A549 (cell line): Measurements from ENCODE around the gene AUTS2. TPM values are rescaled to one million over a fixed set of nuclear protein-coding genes. Genes with fewer than 3 reads are reported as not detected.

Experiments
- ATAC-seq, 2 experiments: fragments of 200-7000 bp in 1 of 2; fragments of >200 bp in 1 of 2; cut with Nextera tagmentation in 1 of 2; cut with Tn5 transposase in 1 of 2; 3 replicates each; pipeline versions ENCODE4 v1.8.0 to v1.9.1; 2018 to 2020; ENCODE audit warnings: mild to moderate bottlenecking in 1 of 2, moderate library complexity in 1 of 2
- CTCF ChIA-PET: fragments of 300-600 bp; sonication (Branson Sonifier 250); formaldehyde crosslinking; extraction: SDS; loops from one replicate; lab custom pipeline; 2021; ENCODE audit warnings: antibody characterized with exemption, inconsistent platforms; lab: Yijun Ruan, JAX
- POLR2A ChIA-PET: fragments of 350-600 bp; formaldehyde crosslinking; extraction: SDS; loops from one replicate; lab custom pipeline; 2021; ENCODE audit warnings: antibody characterized with exemption, inconsistent platforms; lab: Yijun Ruan, JAX
- DNase-seq, 2 experiments: peaks; one replicate each; pipeline versions ENCODE4 v3.0.0 to v3.0.0-alpha.2; 2011 to 2016; ENCODE audit warnings: low read depth in 1 of 2, low spot score in 1 of 2
- FAIRE-seq: peaks from 2 replicates; lab custom pipeline; 2011; peaks lifted over from hg19 to GRCh38; lab: Jason Lieb, UNC
- H3K27ac ChIP-seq, 2 experiments: fragments of >200 bp; sonication (Bioruptor Twin); formaldehyde crosslinking; 3 replicates each; pipeline ENCODE4 v1.5.1; 2016 to 2017
- H3K4me1 ChIP-seq: fragments of >200 bp; sonication (Bioruptor Twin); formaldehyde crosslinking; 3 replicates; pipeline ENCODE4 v1.6.1; 2016
- H3K4me2 ChIP-seq: fragments of >200 bp; sonication (Bioruptor Twin); formaldehyde crosslinking; 3 replicates; pipeline ENCODE4 v1.6.1; 2016
- H3K4me3 ChIP-seq: fragments of >200 bp; sonication (Bioruptor Twin); formaldehyde crosslinking; 3 replicates; pipeline ENCODE4 v1.5.1; 2016
- H3K9me3 ChIP-seq: fragments of >200 bp; sonication (Bioruptor Twin); formaldehyde crosslinking; 3 replicates; pipeline ENCODE4 v1.6.1; 2016
- BHLHE40 ChIP-seq: IDR thresholded peaks from 2 replicates; pipeline ENCODE4 v1.6.1; 2012; ENCODE audit warnings: low read depth, low read length, inconsistent platforms
- CBX2 ChIP-seq: fragments of 200-600 bp; sonication (generic); IDR thresholded peaks from 2 replicates; pipeline ENCODE4 v1.6.1; 2016; ENCODE audit warnings: low read depth, mild to moderate bottlenecking, borderline replicate concordance
- CBX8 ChIP-seq: fragments of 200-600 bp; sonication (generic); IDR thresholded peaks from 2 replicates; pipeline ENCODE4 v1.6.1; 2016
- CHD2 ChIP-seq: fragments of 150-350 bp; IDR thresholded peaks from 2 replicates; pipeline ENCODE4 v1.6.1; 2014; ENCODE audit warnings: low read length; ENCODE audit not compliant: partially characterized antibody
- EHF ChIP-seq: fragments of 250-450 bp; sonication (Bioruptor Pico); IDR thresholded peaks from 2 replicates; pipeline ENCODE4 v1.5.0; 2020; ENCODE audit warnings: mild to moderate bottlenecking
- ESRRA ChIP-seq: fragments of 150-350 bp; IDR thresholded peaks from 2 replicates; pipeline ENCODE4 v1.6.1; 2014; ENCODE audit warnings: mild to moderate bottlenecking, low read length, borderline replicate concordance
- FOSB ChIP-seq: fragments of 250-450 bp; sonication (Bioruptor Pico); IDR thresholded peaks from 2 replicates; pipeline ENCODE4 v1.5.0; 2020; ENCODE audit warnings: mild to moderate bottlenecking, moderate library complexity
- FOSL2 ChIP-seq, 2 experiments: fragments of 450-650 bp in 1 of 2; fragments of >200 bp in 1 of 2; sonication (Bioruptor Twin) in 1 of 2; formaldehyde crosslinking; IDR thresholded peaks; 2 replicates each; pipeline versions ENCODE4 v1.5.0 to v1.6.1; 2016 to 2020; ENCODE audit warnings: mild to moderate bottlenecking in 1 of 2, moderate library complexity in 1 of 2
- GATA3 ChIP-seq: IDR thresholded peaks from 2 replicates; pipeline ENCODE4 v1.6.1; 2012; ENCODE audit warnings: borderline replicate concordance
- HDAC2 ChIP-seq: fragments of 200-600 bp; sonication (generic); IDR thresholded peaks from 2 replicates; pipeline ENCODE4 v1.6.1; 2016
- HEYL ChIP-seq: fragments of 250-450 bp; sonication (Bioruptor Pico); IDR thresholded peaks from 2 replicates; pipeline ENCODE4 v1.8.0; 2021; ENCODE audit warnings: mild to moderate bottlenecking, moderate library complexity
- HOXA7 ChIP-seq: fragments of 250-450 bp; sonication (Bioruptor Pico); IDR thresholded peaks from 2 replicates; pipeline ENCODE4 v1.5.0; 2020; ENCODE audit warnings: mild to moderate bottlenecking, moderate library complexity
- HOXB13 ChIP-seq: fragments of 250-450 bp; sonication (Bioruptor Pico); IDR thresholded peaks from 2 replicates; pipeline ENCODE4 v1.5.0; 2020; ENCODE audit warnings: low read depth, mild to moderate bottlenecking, moderate library complexity
- HOXB5 ChIP-seq: fragments of 250-450 bp; sonication (Bioruptor Pico); IDR thresholded peaks from 2 replicates; pipeline ENCODE4 v1.5.0; 2020; ENCODE audit warnings: mild to moderate bottlenecking, moderate library complexity
- JUN ChIP-seq, 2 experiments: fragments of >200 bp; sonication (Bioruptor Twin); formaldehyde crosslinking; IDR thresholded peaks; 2 replicates in 1 of 2; 3 replicates in 1 of 2; pipeline ENCODE4 v1.6.1; 2016 to 2017
- KDM1A ChIP-seq: fragments of 200-600 bp; sonication (generic); IDR thresholded peaks from 2 replicates; pipeline ENCODE4 v1.6.1; 2016; ENCODE audit warnings: low read depth, mild to moderate bottlenecking
- MAZ ChIP-seq: fragments of 150-350 bp; IDR thresholded peaks from 2 replicates; pipeline ENCODE4 v1.6.1; 2014; ENCODE audit warnings: antibody characterized with exemption, low read depth, low read length, borderline replicate concordance
- NR3C1 ChIP-seq: fragments of >200 bp; sonication (Bioruptor Twin); formaldehyde crosslinking; IDR thresholded peaks from 3 replicates; pipeline ENCODE4 v1.6.1; 2017
- POLR2A ChIP-seq: IDR thresholded peaks from 2 replicates; pipeline ENCODE4 v1.6.1; 2012; ENCODE audit warnings: mild to moderate bottlenecking, low read length
- RARB ChIP-seq: fragments of 250-450 bp; sonication (Bioruptor Pico); IDR thresholded peaks from 2 replicates; pipeline ENCODE4 v1.8.0; 2021; ENCODE audit warnings: mild to moderate bottlenecking, moderate library complexity
- SMC3 ChIP-seq: fragments of >200 bp; sonication (Bioruptor Twin); formaldehyde crosslinking; IDR thresholded peaks from 3 replicates; pipeline ENCODE4 v1.6.1; 2018; ENCODE audit warnings: inconsistent platforms
- SREBF2 ChIP-seq: fragments of 450-650 bp; IDR thresholded peaks from 2 replicates; pipeline ENCODE4 v1.6.1; 2014; ENCODE audit warnings: mild to moderate bottlenecking, moderate library complexity
- TFCP2L1 ChIP-seq: fragments of 250-450 bp; sonication (Bioruptor Pico); IDR thresholded peaks from 2 replicates; pipeline ENCODE4 v1.5.0; 2021; ENCODE audit warnings: mild to moderate bottlenecking
- TP53 ChIP-seq: fragments of 250-450 bp; sonication (Bioruptor Pico); IDR thresholded peaks from 2 replicates; pipeline ENCODE4 v1.5.0; 2021; ENCODE audit warnings: mild to moderate bottlenecking, moderate library complexity
- ZFP36 ChIP-seq: fragments of 450-650 bp; IDR thresholded peaks from 2 replicates; pipeline ENCODE4 v1.6.1; 2014; ENCODE audit warnings: borderline replicate concordance; ENCODE audit not compliant: partially characterized antibody
- ZNF302 ChIP-seq: fragments of 250-450 bp; sonication (Bioruptor Pico); IDR thresholded peaks from 2 replicates; pipeline ENCODE4 v1.9.0; 2021; ENCODE audit warnings: inconsistent platforms, mild to moderate bottlenecking, moderate library complexity
- ZSCAN20 ChIP-seq: fragments of 250-450 bp; sonication (Bioruptor Pico); IDR thresholded peaks from 2 replicates; pipeline ENCODE4 v1.8.0; 2022; ENCODE audit warnings: mild to moderate bottlenecking, moderate library complexity
- WGBS: methylation state at CpG from one replicate; pipeline ENCODE4 v1.1.6; 2017; ENCODE audit errors: missing lambda C conversion rate; 5-methylcytosine and 5-hydroxymethylcytosine counted together
- polyA plus RNA-seq, 4 experiments: library from polyadenylated mRNA; depleted of rRNA in 3 of 4; stranded (reverse); fragments of >200 nt; fragmentation: RNase III in 1 of 4; extraction: RNeasy Plus Mini Kit Qiagen cat#74134 plus additional on column Dnase treatment in 1 of 4; gene quantifications; 2 replicates in 3 of 4; 3 replicates in 1 of 4; pipeline ENCODE4 v1.2.3, GENCODE V29; 2011 to 2017
- TF ChIP-seq, protein P1 (sequence below): fragments of 250-450 bp; sonication (Bioruptor Pico); IDR thresholded peaks from 2 replicates; pipeline ENCODE4 v1.5.0; 2020; ENCODE audit warnings: low read depth, mild to moderate bottlenecking, moderate library complexity
- TF ChIP-seq, protein P2 (sequence below): IDR thresholded peaks from 2 replicates; pipeline ENCODE4 v1.6.1; 2012
- TF ChIP-seq, protein P3 (sequence below): fragments of >200 bp; sonication (Bioruptor Twin); formaldehyde crosslinking; IDR thresholded peaks from 3 replicates; pipeline ENCODE4 v1.5.1; 2016
- TF ChIP-seq, protein P4 (sequence below): fragments of 150-350 bp; IDR thresholded peaks from 2 replicates; pipeline ENCODE4 v1.6.1; 2014; ENCODE audit warnings: low read depth, mild to moderate bottlenecking, low read length
- TF ChIP-seq, protein P5 (sequence below): fragments of >200 bp; sonication (Bioruptor Twin); formaldehyde crosslinking; IDR thresholded peaks from 2 replicates; pipeline ENCODE4 v1.6.1; 2016

The AUTS2 gene
- polyA plus RNA-seq, 2 of the 4 experiments (the other 2 are of a cell fraction): 1.6 to 3.6 TPM

DNA sequence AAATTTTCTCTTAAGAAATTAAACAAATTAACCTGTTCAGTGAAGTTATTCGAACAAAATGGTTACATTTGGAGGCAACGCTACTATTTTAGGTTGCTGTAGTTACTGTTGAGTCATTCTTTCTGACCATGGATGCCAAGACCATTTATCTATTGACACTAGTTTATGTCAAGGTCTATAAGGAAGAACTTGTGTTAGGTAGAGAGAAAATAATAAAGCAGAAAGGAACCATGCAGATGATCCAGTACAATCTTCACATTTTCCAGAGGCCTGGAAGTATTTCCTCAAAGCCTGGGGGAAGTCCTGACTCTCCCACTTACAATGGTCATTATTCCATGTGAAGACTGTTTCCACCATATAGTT, 925.7 kb downstream of the AUTS2 start:
- H3K9me3 ChIP-seq: no peaks in the 10 kb centered on the region; the same call in 2 of the 3 replicates
- H3K27ac ChIP-seq: no peak overlapping the region
- no peak overlapping the region for H3K4me3 ChIP-seq
- FAIRE-seq (no peak), DNase-seq (no peak), ATAC-seq (no peak)
- ChIA-PET CTCF (interaction anchor here (0.5 to 0.8 kb wide), 2 partner anchors 141 to 184 kb away, joined by 3 to 4 read pairs; no protein-coding TSS in a partner anchor), POLR2A (no interaction called here)
- peaks cover 18% of the 10 kb centered on the region for H3K4me1 ChIP-seq
- WGBS: 47% methylated on average over 2 of the region's 2 CpGs
- no peak overlapping the region for H3K4me2 ChIP-seq
- TF ChIP-seq CBX8 (no peak), ZNF302 (CRISPR knock-in tag) (no peak), SMC3 (no peak), ZFP36 (no peak), POLR2A (no peak), JUN (IDR thresholded peaks at IDR 0.05) (no peak)

DNA sequence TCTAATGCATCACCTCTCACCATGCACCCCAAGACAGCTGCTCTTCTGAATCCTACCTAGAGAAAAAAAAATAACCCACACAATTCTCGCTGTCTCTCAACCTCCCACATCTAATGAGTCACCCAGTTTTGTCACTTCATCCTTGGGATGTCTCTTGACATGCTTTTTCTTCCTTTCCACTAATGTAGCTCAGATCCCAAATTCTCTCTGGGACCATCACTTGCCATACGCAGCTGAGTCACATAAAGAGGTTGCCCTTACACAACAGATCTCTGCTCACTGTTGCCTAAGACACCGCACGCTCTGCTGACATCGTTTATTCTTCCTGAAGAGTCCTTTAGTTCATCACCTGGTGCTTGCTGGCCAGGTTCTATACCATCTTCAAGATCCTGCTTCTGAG, 927.7 kb downstream of the AUTS2 start:
- CTCF ChIA-PET: no interaction called here

DNA sequence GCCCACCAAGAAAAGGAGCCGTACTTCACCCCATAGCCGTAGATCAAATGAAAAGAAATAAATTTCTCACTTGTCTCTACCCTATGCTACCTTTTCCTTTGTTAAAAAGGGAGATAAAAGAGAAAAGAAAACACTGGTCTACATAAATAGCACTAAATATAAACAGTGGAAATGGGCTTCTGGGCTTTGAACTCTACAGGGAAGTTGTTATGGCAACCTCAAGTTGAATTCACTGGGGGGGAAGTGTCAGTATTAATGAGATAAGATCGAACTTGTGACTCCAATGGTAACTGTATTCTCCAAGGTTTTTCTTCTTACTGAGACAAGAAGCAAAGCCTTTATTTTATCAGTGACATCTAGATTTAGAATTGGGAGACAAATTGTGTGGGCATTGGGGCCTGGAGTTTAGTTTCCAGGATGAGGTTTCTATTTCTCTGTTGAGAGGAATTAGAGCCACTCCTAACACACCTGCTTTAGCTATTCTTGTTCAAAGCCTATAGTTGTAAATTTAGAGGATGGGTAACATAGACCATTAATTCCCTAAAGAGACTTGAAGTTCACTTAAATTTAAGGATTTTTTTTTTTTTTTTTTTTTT, 929.3 kb downstream of the AUTS2 start:
- FAIRE-seq (no peak), ATAC-seq (no peak), DNase-seq (no peak)
- Histone ChIP-seq H3K27ac (no peak overlapping the region), H3K9me3 (no peaks in the 10 kb centered on the region; the same call in 2 of the 3 replicates), H3K4me2 (no peak overlapping the region), H3K4me1 (no peaks in the 10 kb centered on the region), H3K4me3 (no peak overlapping the region)
- POLR2A ChIA-PET: no interaction called here
- CTCF ChIA-PET: interaction anchor here (0.6 kb wide), 2 partner anchors 38 to 1014 kb away, joined by 3 read pairs; no protein-coding TSS in a partner anchor
- TF ChIP-seq TP53: no peak
- TF ChIP-seq, protein P1, sequence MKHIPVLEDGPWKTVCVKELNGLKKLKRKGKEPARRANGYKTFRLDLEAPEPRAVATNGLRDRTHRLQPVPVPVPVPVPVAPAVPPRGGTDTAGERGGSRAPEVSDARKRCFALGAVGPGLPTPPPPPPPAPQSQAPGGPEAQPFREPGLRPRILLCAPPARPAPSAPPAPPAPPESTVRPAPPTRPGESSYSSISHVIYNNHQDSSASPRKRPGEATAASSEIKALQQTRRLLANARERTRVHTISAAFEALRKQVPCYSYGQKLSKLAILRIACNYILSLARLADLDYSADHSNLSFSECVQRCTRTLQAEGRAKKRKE (CRISPR knock-in tag): no peak
- TF ChIP-seq, protein P2, sequence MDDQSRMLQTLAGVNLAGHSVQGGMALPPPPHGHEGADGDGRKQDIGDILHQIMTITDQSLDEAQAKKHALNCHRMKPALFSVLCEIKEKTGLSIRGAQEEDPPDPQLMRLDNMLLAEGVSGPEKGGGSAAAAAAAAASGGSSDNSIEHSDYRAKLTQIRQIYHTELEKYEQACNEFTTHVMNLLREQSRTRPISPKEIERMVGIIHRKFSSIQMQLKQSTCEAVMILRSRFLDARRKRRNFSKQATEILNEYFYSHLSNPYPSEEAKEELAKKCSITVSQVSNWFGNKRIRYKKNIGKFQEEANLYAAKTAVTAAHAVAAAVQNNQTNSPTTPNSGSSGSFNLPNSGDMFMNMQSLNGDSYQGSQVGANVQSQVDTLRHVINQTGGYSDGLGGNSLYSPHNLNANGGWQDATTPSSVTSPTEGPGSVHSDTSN: no peak
- TF ChIP-seq HEYL (CRISPR knock-in tag): no peak
- TF ChIP-seq CBX8: no peak
- TF ChIP-seq FOSL2 (IDR thresholded peaks at IDR 0.05): no peak
- TF ChIP-seq FOSL2 (CRISPR knock-in tag; IDR thresholded peaks at IDR 0.05): no peak
- no peak for TF ChIP-seq NR3C1
- TF ChIP-seq HDAC2: no peak
- TF ChIP-seq, protein P3, sequence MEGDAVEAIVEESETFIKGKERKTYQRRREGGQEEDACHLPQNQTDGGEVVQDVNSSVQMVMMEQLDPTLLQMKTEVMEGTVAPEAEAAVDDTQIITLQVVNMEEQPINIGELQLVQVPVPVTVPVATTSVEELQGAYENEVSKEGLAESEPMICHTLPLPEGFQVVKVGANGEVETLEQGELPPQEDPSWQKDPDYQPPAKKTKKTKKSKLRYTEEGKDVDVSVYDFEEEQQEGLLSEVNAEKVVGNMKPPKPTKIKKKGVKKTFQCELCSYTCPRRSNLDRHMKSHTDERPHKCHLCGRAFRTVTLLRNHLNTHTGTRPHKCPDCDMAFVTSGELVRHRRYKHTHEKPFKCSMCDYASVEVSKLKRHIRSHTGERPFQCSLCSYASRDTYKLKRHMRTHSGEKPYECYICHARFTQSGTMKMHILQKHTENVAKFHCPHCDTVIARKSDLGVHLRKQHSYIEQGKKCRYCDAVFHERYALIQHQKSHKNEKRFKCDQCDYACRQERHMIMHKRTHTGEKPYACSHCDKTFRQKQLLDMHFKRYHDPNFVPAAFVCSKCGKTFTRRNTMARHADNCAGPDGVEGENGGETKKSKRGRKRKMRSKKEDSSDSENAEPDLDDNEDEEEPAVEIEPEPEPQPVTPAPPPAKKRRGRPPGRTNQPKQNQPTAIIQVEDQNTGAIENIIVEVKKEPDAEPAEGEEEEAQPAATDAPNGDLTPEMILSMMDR: no peak
- no peak for TF ChIP-seq EHF (CRISPR knock-in tag)
- no peak for TF ChIP-seq GATA3
- no peak for TF ChIP-seq KDM1A
- TF ChIP-seq FOSB (CRISPR knock-in tag): no peak
- no peak for TF ChIP-seq BHLHE40
- 47% methylated on average over 3 of the region's 3 CpGs for WGBS

More for the DNA sequence above, 927.7 kb downstream of the AUTS2 start:
- H3K27ac ChIP-seq: no peak overlapping the region
- no peak overlapping the region for H3K4me2 ChIP-seq
- H3K4me3 ChIP-seq: no peak overlapping the region
- no peak for TF ChIP-seq CBX8
- TF ChIP-seq ZSCAN20 (CRISPR knock-in tag): no peak
- no peak for TF ChIP-seq ZFP36
- TF ChIP-seq, protein P4, sequence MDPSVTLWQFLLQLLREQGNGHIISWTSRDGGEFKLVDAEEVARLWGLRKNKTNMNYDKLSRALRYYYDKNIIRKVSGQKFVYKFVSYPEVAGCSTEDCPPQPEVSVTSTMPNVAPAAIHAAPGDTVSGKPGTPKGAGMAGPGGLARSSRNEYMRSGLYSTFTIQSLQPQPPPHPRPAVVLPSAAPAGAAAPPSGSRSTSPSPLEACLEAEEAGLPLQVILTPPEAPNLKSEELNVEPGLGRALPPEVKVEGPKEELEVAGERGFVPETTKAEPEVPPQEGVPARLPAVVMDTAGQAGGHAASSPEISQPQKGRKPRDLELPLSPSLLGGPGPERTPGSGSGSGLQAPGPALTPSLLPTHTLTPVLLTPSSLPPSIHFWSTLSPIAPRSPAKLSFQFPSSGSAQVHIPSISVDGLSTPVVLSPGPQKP: no peak
- TF ChIP-seq HOXA7: no peak
- TF ChIP-seq, protein P2: no peak
- no peak for TF ChIP-seq SREBF2
- no peak for TF ChIP-seq ESRRA
- TF ChIP-seq, protein P5, sequence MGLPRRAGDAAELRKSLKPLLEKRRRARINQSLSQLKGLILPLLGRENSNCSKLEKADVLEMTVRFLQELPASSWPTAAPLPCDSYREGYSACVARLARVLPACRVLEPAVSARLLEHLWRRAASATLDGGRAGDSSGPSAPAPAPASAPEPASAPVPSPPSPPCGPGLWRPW: no peak
- no peak for TF ChIP-seq MAZ
- TF ChIP-seq CHD2: no peak
- TF ChIP-seq NR3C1: no peak
- TF ChIP-seq CBX2: no peak
- no peak for TF ChIP-seq GATA3
- no peak for TF ChIP-seq HOXB5 (CRISPR knock-in tag)
- no peak for TF ChIP-seq HOXB13 (CRISPR knock-in tag)
- no peak for TF ChIP-seq RARB (CRISPR knock-in tag)
- no peak for TF ChIP-seq TFCP2L1 (CRISPR knock-in tag)
- no peak for FAIRE-seq
- H3K4me1 ChIP-seq: peaks cover 7% of the 10 kb centered on the region
- 17% methylated on average over 5 of the region's 5 CpGs for WGBS
- no peak for DNase-seq
- ATAC-seq: no peak
- POLR2A ChIA-PET: no interaction called here
- no peaks in the 10 kb centered on the region; the same call in 2 of the 3 replicates for H3K9me3 ChIP-seq
